IMR-90 (cell line): ENCODE results near the gene SLC51A. TPM values are rescaled to one million over a fixed set of nuclear protein-coding genes. Genes with fewer than 3 reads are reported as not detected.

Experiments
- ATAC-seq: fragments of 200-7000 bp; cut with Tn5 transposase; 2 replicates; pipeline ENCODE4 v1.9.1; 2020; ENCODE audit warnings: low read depth, mild to moderate bottlenecking, moderate library complexity
- BruUV-seq: library from RNA; stranded (reverse); fragments of 400-500 nt; replicated peaks from 2 replicates; lab custom pipeline; 2021; lab: Mats Ljungman, UMichigan
- CTCF ChIA-PET: fragments of 300-600 bp; formaldehyde crosslinking; extraction: SDS; loops from one replicate; lab custom pipeline; 2021; ENCODE audit warnings: antibody characterized with exemption; lab: Yijun Ruan, JAX
- POLR2A ChIA-PET: fragments of 300-600 bp; sonication (Branson Sonifier 250); formaldehyde crosslinking; loops from one replicate; lab custom pipeline; 2022; ENCODE audit warnings: antibody characterized with exemption; ENCODE audit not compliant: unreplicated experiment; lab: Charles Lee
- DNase-seq: peaks from one replicate; pipeline ENCODE4 v3.0.0; 2013
- H2AFZ ChIP-seq: replicated peaks from 2 replicates; pipeline ENCODE3; 2013; ENCODE audit warnings: low read length, mild to moderate bottlenecking; ENCODE audit not compliant: poor library complexity
- H2AK5ac ChIP-seq: 2 replicates; pipeline ENCODE4 v1.6.1; 2013; ENCODE audit warnings: low read depth, low read length, inconsistent platforms
- H2AK9ac ChIP-seq: replicated peaks from 2 replicates; pipeline ENCODE3; 2013; ENCODE audit warnings: mild to moderate bottlenecking, low read depth, low read length, moderate library complexity; ENCODE audit not compliant: poor library complexity
- H2BK120ac ChIP-seq: 2 replicates; pipeline ENCODE4 v1.6.1; 2013; ENCODE audit warnings: low read depth, low read length, inconsistent platforms
- H2BK15ac ChIP-seq: 3 replicates; pipeline ENCODE4 v1.6.1; 2013; ENCODE audit warnings: low read depth, low read length, inconsistent platforms
- H2BK20ac ChIP-seq: 2 replicates; pipeline ENCODE4 v1.6.1; 2013; ENCODE audit warnings: low read depth, mild to moderate bottlenecking, inconsistent platforms, low read length, moderate library complexity
- H2BK5ac ChIP-seq: 2 replicates; pipeline ENCODE4 v1.6.1; 2013; ENCODE audit warnings: mild to moderate bottlenecking, low read depth, low read length, inconsistent platforms; ENCODE audit not compliant: poor library complexity, severe bottlenecking
- H3K14ac ChIP-seq: replicated peaks from 2 replicates; pipeline ENCODE4 v1.6.1; 2013; ENCODE audit warnings: low read depth, low read length, inconsistent platforms
- H3K18ac ChIP-seq: 2 replicates; pipeline ENCODE4 v1.6.1; 2013; ENCODE audit warnings: low read depth, low read length, control low read depth
- H3K23ac ChIP-seq: 2 replicates; pipeline ENCODE4 v1.6.1; 2013; ENCODE audit warnings: low read depth, low read length, inconsistent platforms
- H3K27ac ChIP-seq: 2 replicates; pipeline ENCODE4 v1.5.1; 2013; ENCODE audit warnings: mild to moderate bottlenecking, control low read depth, low read length; ENCODE audit not compliant: insufficient read depth
- H3K27me3 ChIP-seq: 2 replicates; pipeline ENCODE4 v1.6.1; 2013; ENCODE audit warnings: low read length; ENCODE audit not compliant: control insufficient read depth, insufficient read depth
- H3K36me3 ChIP-seq: 2 replicates; pipeline ENCODE4 v1.6.1; 2013; ENCODE audit warnings: low read length, mixed read lengths; ENCODE audit not compliant: control insufficient read depth, insufficient read depth
- H3K4ac ChIP-seq: 2 replicates; pipeline ENCODE4 v1.6.1; 2013; ENCODE audit warnings: low read depth, low read length, inconsistent platforms
- H3K4me1 ChIP-seq: 2 replicates; pipeline ENCODE4 v1.6.1; 2013; ENCODE audit warnings: low read length, mixed read lengths; ENCODE audit not compliant: control insufficient read depth, insufficient read depth
- H3K4me2 ChIP-seq: 2 replicates; pipeline ENCODE4 v1.6.1; 2013; ENCODE audit warnings: low read depth, mild to moderate bottlenecking, control low read depth, low read length, moderate library complexity
- H3K4me3 ChIP-seq: 2 replicates; pipeline ENCODE4 v1.5.1; 2013; ENCODE audit warnings: low read depth, mild to moderate bottlenecking, control low read depth, low read length, moderate library complexity; ENCODE audit not compliant: insufficient read depth
- H3K56ac ChIP-seq: 2 replicates; pipeline ENCODE4 v1.6.1; 2013; ENCODE audit warnings: low read length, inconsistent platforms; ENCODE audit not compliant: insufficient read depth; ENCODE audit errors: extremely low read depth
- H3K79me1 ChIP-seq, 2 experiments: 2 replicates each; pipeline ENCODE4 v1.6.1; 2013; ENCODE audit warnings: low read length in 2 of 2, inconsistent platforms in 1 of 2, low read depth in 1 of 2
- H3K9ac ChIP-seq: 2 replicates; pipeline ENCODE4 v1.6.1; 2013; ENCODE audit warnings: low read depth, low read length, control low read depth
- H3K9me1 ChIP-seq: 2 replicates; pipeline ENCODE4 v1.6.1; 2013; ENCODE audit warnings: low read length, inconsistent platforms; ENCODE audit not compliant: insufficient read depth
- H3K9me3 ChIP-seq: 2 replicates; pipeline ENCODE4 v1.6.1; 2013; ENCODE audit warnings: low read length; ENCODE audit not compliant: control insufficient read depth, insufficient read depth
- H4K20me1 ChIP-seq: 2 replicates; pipeline ENCODE4 v1.6.1; 2013; ENCODE audit warnings: low read length, inconsistent platforms; ENCODE audit not compliant: insufficient read depth
- H4K5ac ChIP-seq: 2 replicates; pipeline ENCODE4 v1.6.1; 2013; ENCODE audit warnings: mild to moderate bottlenecking, low read depth, low read length, control low read depth
- H4K8ac ChIP-seq, 2 experiments: 2 replicates each; pipeline ENCODE4 v1.6.1; 2013; ENCODE audit warnings: low read depth in 2 of 2, low read length in 2 of 2, control low read depth in 1 of 2, inconsistent platforms in 1 of 2
- H4K91ac ChIP-seq: 2 replicates; pipeline ENCODE4 v1.6.1; 2013; ENCODE audit warnings: low read depth, low read length, inconsistent platforms; ENCODE audit not compliant: insufficient read depth
- FOS ChIP-seq: fragments of 150-350 bp; IDR thresholded peaks from 2 replicates; pipeline ENCODE4 v1.6.1; 2016; ENCODE audit warnings: low read depth, low read length
- MAFK ChIP-seq: IDR thresholded peaks from 2 replicates; pipeline ENCODE4 v1.6.1; 2012; ENCODE audit warnings: low read depth, low read length, improper control_type of control experiment
- MAZ ChIP-seq: IDR thresholded peaks from 2 replicates; pipeline ENCODE4 v1.6.1; 2012; ENCODE audit warnings: low read depth, mild to moderate bottlenecking, low read length, improper control_type of control experiment, moderate library complexity, borderline replicate concordance
- MXI1 ChIP-seq: IDR thresholded peaks from 2 replicates; pipeline ENCODE4 v1.6.1; 2012; ENCODE audit warnings: low read depth, mild to moderate bottlenecking, low read length, moderate library complexity, borderline replicate concordance
- NFE2L2 ChIP-seq: fragments of 150-350 bp; IDR thresholded peaks from 2 replicates; pipeline ENCODE4 v1.6.1; 2016; ENCODE audit warnings: low read depth, mild to moderate bottlenecking, low read length
- RAD21 ChIP-seq: IDR thresholded peaks from 2 replicates; pipeline ENCODE4 v1.6.1; 2012; ENCODE audit warnings: low read length, improper control_type of control experiment
- RCOR1 ChIP-seq: IDR thresholded peaks from 2 replicates; pipeline ENCODE4 v1.6.1; 2012; ENCODE audit warnings: mild to moderate bottlenecking, low read length, improper control_type of control experiment; ENCODE audit not compliant: insufficient replicate concordance
- RFX5 ChIP-seq: IDR thresholded peaks from 2 replicates; pipeline ENCODE4 v1.8.0; 2012; ENCODE audit warnings: low read depth, mild to moderate bottlenecking, low read length, moderate library complexity
- WGBS, 2 experiments: methylation state at CpG; one replicate each; pipeline versions ENCODE4 v1.1.5 to v1.1.7; 2013; ENCODE audit warnings: missing lambda C conversion rate in 2 of 2; ENCODE audit not compliant: insufficient read length in 1 of 2; ENCODE audit errors: extremely low coverage in 2 of 2; 5-methylcytosine and 5-hydroxymethylcytosine counted together
- dilution Hi-C: fragments of 300-500 bp; cut with HindIII; formaldehyde crosslinking; loops from one replicate; pipeline ENCODE4 v1.14.3; 2018; ENCODE audit warnings: low sequenced_read_pairs; ENCODE audit not compliant: unreplicated experiment
- in situ Hi-C: fragments of 300-500 bp; cut with MboI; formaldehyde crosslinking; loops from 3 replicates; pipeline ENCODE4 v1.14.3; 2019; ENCODE audit warnings: low sequenced_read_pairs, inconsistent platforms, mixed read lengths
- intact Hi-C: fragments of 100-400 bp; cut with micrococcal nuclease; formaldehyde crosslinking; loops from 2 replicates; pipeline ENCODE4 v1.10.0; 2022
- polyA plus RNA-seq, 3 experiments: library from polyadenylated mRNA; depleted of rRNA; stranded (reverse); fragments of >200 nt; gene quantifications; 2 replicates each; pipeline ENCODE4 v1.2.3, GENCODE V29; 2012; ENCODE audit warnings: low replicate concordance in 1 of 3
- total RNA-seq: library from RNA; depleted of rRNA; stranded (reverse); fragments of >200 nt; gene quantifications from 2 replicates; pipeline ENCODE4 v1.2.3, GENCODE V29; 2012
- TF ChIP-seq, protein P1 (sequence below): fragments of 150-350 bp; IDR thresholded peaks from 2 replicates; pipeline ENCODE4 v1.6.1; 2016; ENCODE audit warnings: low read depth, mild to moderate bottlenecking, low read length, moderate library complexity, borderline replicate concordance
- TF ChIP-seq, protein P2 (sequence below): conservative IDR thresholded peaks from 2 replicates; pipeline ENCODE4 v1.5.1; 2012; ENCODE audit warnings: mild to moderate bottlenecking, low read depth, low read length, improper control_type of control experiment
- TF ChIP-seq, protein P3 (sequence below): fragments of 150-350 bp; IDR thresholded peaks from 2 replicates; pipeline ENCODE4 v1.6.1; 2017; ENCODE audit warnings: mild to moderate bottlenecking, antibody characterized with exemption, low read length, low read depth

SLC51A gene
- total and polyA plus RNA-seq, 2 of the 4 experiments (the other 2 are of a cell fraction) = not detected

DNA sequence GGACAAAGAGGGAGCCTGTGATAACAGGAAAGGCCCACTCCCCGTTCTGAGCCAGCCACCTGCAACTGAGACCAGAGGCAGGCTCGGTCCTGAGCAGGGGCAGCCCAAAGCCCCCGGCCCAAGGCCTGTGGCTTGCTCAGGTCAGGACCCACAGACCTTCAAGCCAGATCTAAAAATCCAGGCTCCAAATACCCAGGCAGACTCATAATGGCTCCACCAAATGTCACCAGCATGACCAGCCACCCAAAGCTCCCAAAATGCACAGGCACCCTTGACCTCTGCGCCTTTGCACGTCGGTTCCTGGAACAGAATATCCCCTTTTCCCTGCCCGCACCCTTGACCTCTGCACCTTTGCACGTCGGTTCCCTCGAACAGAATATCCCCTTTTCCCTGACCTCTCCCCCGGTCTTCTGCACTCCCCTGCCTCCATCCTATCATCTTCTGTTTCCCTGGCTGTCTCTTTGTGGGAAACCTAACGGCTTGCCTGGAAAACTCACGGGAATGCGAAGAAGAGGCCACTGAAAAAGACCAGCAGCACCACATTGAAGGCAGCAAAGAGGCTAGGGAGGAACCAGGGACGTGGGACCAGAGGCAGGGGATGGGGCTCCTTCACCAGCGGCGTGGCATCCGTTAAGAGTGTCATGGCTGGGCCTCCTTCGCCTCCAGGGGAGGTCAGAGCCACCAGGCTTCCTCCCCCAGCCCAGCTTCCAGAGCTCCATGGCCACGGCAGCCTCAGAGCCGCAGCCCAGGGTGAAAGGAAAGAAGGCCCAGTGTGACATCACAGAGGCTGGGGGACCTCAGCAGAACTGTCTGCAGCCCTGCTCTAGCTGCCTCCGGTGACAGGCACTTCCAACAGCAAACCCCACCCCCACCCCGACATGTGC lies 5.4 kb upstream of the SLC51A start, which contains the start of gene ZDHHC19:
ZDHHC19 (minus strand) TSS at position 728 of the 884 bp plus-strand sequence; CDS start at position 643, 85 bp downstream.
- ChIA-PET POLR2A (no interaction called here), CTCF (interaction anchor here (0.6 kb wide), 1 partner anchor 21 kb away, joined by 3 read pairs; no protein-coding TSS in a partner anchor)
- H2BK15ac ChIP-seq = no peak within 1 kb of the TSS
- H2AK9ac ChIP-seq = no peak within 1 kb of the TSS
- H3K4me3 ChIP-seq = no peak within 1 kb of the TSS
- H3K79me1 ChIP-seq = no peaks in the 10 kb centered on the region
- H3K9me1 ChIP-seq = no peaks in the 10 kb centered on the region; the same call in 1 of the 2 replicates
- H3K4me2 ChIP-seq = no peak within 1 kb of the TSS
- no peak within 1 kb of the TSS for H3K14ac ChIP-seq
- H3K27ac ChIP-seq = no peak within 1 kb of the TSS
- H3K4ac ChIP-seq = no peak within 1 kb of the TSS
- no peak within 1 kb of the TSS for H3K23ac ChIP-seq
- H3K9ac ChIP-seq = no peak within 1 kb of the TSS
- no peak within 1 kb of the TSS for H2BK5ac ChIP-seq
- no peak within 1 kb of the TSS for H3K56ac ChIP-seq
- H4K20me1 ChIP-seq = no peaks in the 10 kb centered on the region
- dilution Hi-C loops (no loop called here), intact Hi-C loops (no loop called here), in situ Hi-C loops (no loop called here)
- BruUV-seq = no TSS peak
- peak within 1 kb of the TSS; percentile 61 for H2AFZ ChIP-seq
- no peak for ATAC-seq
- no peak within 1 kb of the TSS for H3K18ac ChIP-seq
- DNase-seq = no peak
- no peak within 1 kb of the TSS for H4K8ac ChIP-seq
- H2AK5ac ChIP-seq = no peak within 1 kb of the TSS
- TF ChIP-seq RFX5 (no peak), MAFK (no peak), MXI1 (no peak), RAD21 (no peak), NFE2L2 (no peak), MAZ (no peak), FOS (no peak), RCOR1 (no peak)
- TF ChIP-seq, protein P1, sequence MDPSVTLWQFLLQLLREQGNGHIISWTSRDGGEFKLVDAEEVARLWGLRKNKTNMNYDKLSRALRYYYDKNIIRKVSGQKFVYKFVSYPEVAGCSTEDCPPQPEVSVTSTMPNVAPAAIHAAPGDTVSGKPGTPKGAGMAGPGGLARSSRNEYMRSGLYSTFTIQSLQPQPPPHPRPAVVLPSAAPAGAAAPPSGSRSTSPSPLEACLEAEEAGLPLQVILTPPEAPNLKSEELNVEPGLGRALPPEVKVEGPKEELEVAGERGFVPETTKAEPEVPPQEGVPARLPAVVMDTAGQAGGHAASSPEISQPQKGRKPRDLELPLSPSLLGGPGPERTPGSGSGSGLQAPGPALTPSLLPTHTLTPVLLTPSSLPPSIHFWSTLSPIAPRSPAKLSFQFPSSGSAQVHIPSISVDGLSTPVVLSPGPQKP = no peak
- TF ChIP-seq, protein P2, sequence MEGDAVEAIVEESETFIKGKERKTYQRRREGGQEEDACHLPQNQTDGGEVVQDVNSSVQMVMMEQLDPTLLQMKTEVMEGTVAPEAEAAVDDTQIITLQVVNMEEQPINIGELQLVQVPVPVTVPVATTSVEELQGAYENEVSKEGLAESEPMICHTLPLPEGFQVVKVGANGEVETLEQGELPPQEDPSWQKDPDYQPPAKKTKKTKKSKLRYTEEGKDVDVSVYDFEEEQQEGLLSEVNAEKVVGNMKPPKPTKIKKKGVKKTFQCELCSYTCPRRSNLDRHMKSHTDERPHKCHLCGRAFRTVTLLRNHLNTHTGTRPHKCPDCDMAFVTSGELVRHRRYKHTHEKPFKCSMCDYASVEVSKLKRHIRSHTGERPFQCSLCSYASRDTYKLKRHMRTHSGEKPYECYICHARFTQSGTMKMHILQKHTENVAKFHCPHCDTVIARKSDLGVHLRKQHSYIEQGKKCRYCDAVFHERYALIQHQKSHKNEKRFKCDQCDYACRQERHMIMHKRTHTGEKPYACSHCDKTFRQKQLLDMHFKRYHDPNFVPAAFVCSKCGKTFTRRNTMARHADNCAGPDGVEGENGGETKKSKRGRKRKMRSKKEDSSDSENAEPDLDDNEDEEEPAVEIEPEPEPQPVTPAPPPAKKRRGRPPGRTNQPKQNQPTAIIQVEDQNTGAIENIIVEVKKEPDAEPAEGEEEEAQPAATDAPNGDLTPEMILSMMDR = no peak
- TF ChIP-seq, protein P3, sequence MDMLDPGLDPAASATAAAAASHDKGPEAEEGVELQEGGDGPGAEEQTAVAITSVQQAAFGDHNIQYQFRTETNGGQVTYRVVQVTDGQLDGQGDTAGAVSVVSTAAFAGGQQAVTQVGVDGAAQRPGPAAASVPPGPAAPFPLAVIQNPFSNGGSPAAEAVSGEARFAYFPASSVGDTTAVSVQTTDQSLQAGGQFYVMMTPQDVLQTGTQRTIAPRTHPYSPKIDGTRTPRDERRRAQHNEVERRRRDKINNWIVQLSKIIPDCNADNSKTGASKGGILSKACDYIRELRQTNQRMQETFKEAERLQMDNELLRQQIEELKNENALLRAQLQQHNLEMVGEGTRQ = no peak
- 0 out of 2 replicates have a peak, but pooled peaks cover 1% of the 10 kb centered on the region for H3K9me3 ChIP-seq
- H3K27me3 ChIP-seq = peaks cover 18% of the 10 kb centered on the region
- H4K5ac ChIP-seq = no peak within 1 kb of the TSS
- no peaks in the 10 kb centered on the region for H3K36me3 ChIP-seq
- no peak within 1 kb of the TSS for H2BK20ac ChIP-seq
- 60% methylated on average over 15 of the region's 23 CpGs; no CpG with 5 or more reads in 1 of the 2 experiments for WGBS, 2 experiments
- no peak within 1 kb of the TSS for H2BK120ac ChIP-seq
- H3K4me1 ChIP-seq = peaks cover 3% of the 10 kb centered on the region; the same call in 1 of the 2 replicates
- no peak within 1 kb of the TSS for H4K91ac ChIP-seq
